Activated CD8-positive, alpha-beta memory T cell treated with anti-CD3 and anti-CD28 coated beads, Interleukin-2, amount 50 U/mL, for 48 hours (primary cell): ENCODE data around the gene WHAMM.
A peak's percentile ranks its signal among the peaks of the same experiment; 100 is the strongest.
"Not testable (repeated sequence)": the region's sequence is repeated elsewhere in the genome, so short reads cannot be mapped to it uniquely, and the experiment has no call there.

Experiments used
- DNase-seq: peaks from one replicate; pipeline ENCODE4 v3.0.0-alpha.2; 2020

The WHAMM gene

GRCh38 chr15:82840166-82840565, 30.7 kb downstream of the WHAMM start:
- no peak for DNase-seq

- no peak for DNase-seq
Measured at GRCh38 chr15:82843566-82843965, 34.1 kb downstream of the WHAMM start.

- DNase-seq: no peak
Measured at GRCh38 chr15:82845686-82846085, 36.3 kb downstream of the WHAMM start.

GRCh38 chr15:82846621-82847020, 37.2 kb downstream of the WHAMM start:
- DNase-seq: no peak

- DNase-seq: no peak
Measured at GRCh38 chr15:82847703-82848102, 38.3 kb downstream of the WHAMM start.

- no peak for DNase-seq
Measured at GRCh38 chr15:82848241-82848993, 39.0 kb downstream of the WHAMM start.

- DNase-seq: peak; percentile 67
Measured at GRCh38 chr15:82849556-82850512, 40.4 kb downstream of the WHAMM start.

GRCh38 chr15:82850731-82851130, 41.3 kb downstream of the WHAMM start:
- no peak for DNase-seq

GRCh38 chr15:82851306-82851850, 42.0 kb downstream of the WHAMM start:
- no peak for DNase-seq

GRCh38 chr15:82851981-82852511, 42.6 kb downstream of the WHAMM start:
- no peak for DNase-seq

- no peak for DNase-seq
Measured at GRCh38 chr15:82852941-82853561, 43.6 kb downstream of the WHAMM start.

GRCh38 chr15:82854554-82854953, 45.1 kb downstream of the WHAMM start:
- DNase-seq: no peak

- no peak for DNase-seq
Measured at GRCh38 chr15:82855286-82856100, 46.1 kb downstream of the WHAMM start.

GRCh38 chr15:82856397-82857170, 47.2 kb downstream of the WHAMM start:
- DNase-seq: no peak

GRCh38 chr15:82858932-82859331, 49.5 kb downstream of the WHAMM start:
- no peak for DNase-seq

GRCh38 chr15:82862886-82863285, 53.5 kb downstream of the WHAMM start:
- no peak for DNase-seq

GRCh38 chr15:82864967-82865366, 55.5 kb downstream of the WHAMM start:
- DNase-seq: no peak

GRCh38 chr15:82865581-82865980, 56.2 kb downstream of the WHAMM start:
- DNase-seq: not testable (repeated sequence)

- DNase-seq: not testable (repeated sequence)
Measured at GRCh38 chr15:82865981-82866380, 56.6 kb downstream of the WHAMM start.

GRCh38 chr15:82870727-82871320, 61.4 kb downstream of the WHAMM start:
- DNase-seq: no peak

GRCh38 chr15:82871358-82871757, 61.9 kb downstream of the WHAMM start:
- DNase-seq: no peak
